HFFc6 (cell line): Measurements from ENCODE around the gene KDM2B. TPM values are rescaled to one million over a fixed set of nuclear protein-coding genes. Genes with fewer than 3 reads are reported as not detected.

Source experiments
- DNase-seq: peaks from one replicate; pipeline ENCODE4 v3.0.0-alpha.2; 2018
- H3K27ac Mint-ChIP-seq: 2 replicates; pipeline ENCODE4 v1.8.0; 2020; ENCODE audit warnings: mild to moderate bottlenecking, mixed read lengths
- H3K27me3 Mint-ChIP-seq: 2 replicates; pipeline ENCODE4 v1.8.0; 2021; ENCODE audit warnings: mild to moderate bottlenecking, moderate library complexity, mixed read lengths; ENCODE audit not compliant: insufficient read depth
- H3K36me3 Mint-ChIP-seq: 2 replicates; pipeline ENCODE4 v1.8.0; 2021; ENCODE audit warnings: low read depth, mixed read lengths
- H3K4me1 Mint-ChIP-seq: 2 replicates; pipeline ENCODE4 v1.8.0; 2020; ENCODE audit warnings: low read depth, mixed read lengths
- H3K4me3 Mint-ChIP-seq: 2 replicates; pipeline ENCODE4 v1.8.0; 2020; ENCODE audit warnings: mild to moderate bottlenecking, moderate library complexity, mixed read lengths
- H3K9me3 Mint-ChIP-seq: 2 replicates; pipeline ENCODE4 v1.8.0; 2020; ENCODE audit warnings: mild to moderate bottlenecking, mixed read lengths
- total RNA-seq, 6 experiments: library from RNA; stranded (reverse); fragmentation: NEBNext Ultra II Directional; extraction: Animal tissue kit (Norgen Biotek cat#: 25700); gene quantifications; 2 replicates in 1 of 6; 3 replicates in 5 of 6; pipeline ENCODE4 v1.2.3, GENCODE V29; 2021
- TF ChIP-seq, protein P1 (sequence below): fragments of 200-600 bp; sonication (generic); IDR thresholded peaks from 2 replicates; pipeline ENCODE4 v1.5.0; 2021; ENCODE audit warnings: antibody characterized with exemption, mild to moderate bottlenecking

KDM2B gene
- total RNA-seq, 6 experiments from 2014 or later, result 15.4 to 24.0 (median 21.5) TPM

DNA sequence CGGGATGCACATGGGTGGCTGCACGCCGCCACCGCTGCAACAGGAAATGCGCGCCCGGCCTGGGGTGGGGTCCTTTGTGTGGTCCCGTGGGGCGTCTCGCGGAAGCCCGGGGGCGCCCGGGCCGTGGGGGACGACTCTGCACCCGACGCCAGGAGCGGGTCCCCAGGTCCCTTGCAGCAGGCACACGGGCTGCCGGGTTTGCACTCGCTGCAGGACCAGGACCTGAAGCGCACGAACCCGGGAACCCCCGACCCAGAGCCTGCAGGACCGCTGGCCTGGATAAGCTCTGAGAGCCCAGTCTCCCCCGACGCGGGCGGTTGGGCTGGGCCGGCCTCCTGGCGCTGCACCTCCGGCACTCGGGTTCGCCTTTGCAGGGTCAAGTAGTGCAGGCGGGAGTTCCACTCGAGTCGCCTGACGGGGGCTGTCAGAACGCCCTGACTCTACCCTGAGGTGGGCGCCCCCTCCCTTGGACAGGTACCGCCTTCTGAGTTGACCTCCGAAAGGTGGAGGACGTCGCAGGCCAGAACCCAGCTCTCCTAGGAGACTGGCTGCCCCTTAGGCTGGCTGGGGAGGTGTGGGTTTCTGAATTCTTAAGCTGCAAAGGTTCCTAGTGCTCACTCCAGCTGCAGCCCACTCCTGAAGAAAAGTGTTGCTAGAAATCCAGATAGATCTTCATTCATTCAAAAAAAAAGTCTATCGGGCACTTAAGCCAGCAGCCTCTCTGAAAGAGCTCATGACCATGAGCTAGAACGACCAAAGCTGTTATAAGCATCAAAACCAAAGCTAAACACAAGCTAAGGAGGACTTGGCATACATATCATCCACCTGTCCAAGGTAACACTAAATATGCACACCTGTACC lies 113.0 kb downstream of the KDM2B start:
- Mint-ChIP-seq H3K36me3 (no peaks in the 10 kb centered on the region), H3K27me3 (peaks cover 1% of the 10 kb centered on the region), H3K4me1 (peaks cover 21% of the 10 kb centered on the region), H3K27ac (no peak overlapping the region), H3K4me3 (peak overlapping the region; percentile 32; the same call in 1 of the 2 replicates), H3K9me3 (no peaks in the 10 kb centered on the region)
- no peak for DNase-seq
- TF ChIP-seq, protein P1, sequence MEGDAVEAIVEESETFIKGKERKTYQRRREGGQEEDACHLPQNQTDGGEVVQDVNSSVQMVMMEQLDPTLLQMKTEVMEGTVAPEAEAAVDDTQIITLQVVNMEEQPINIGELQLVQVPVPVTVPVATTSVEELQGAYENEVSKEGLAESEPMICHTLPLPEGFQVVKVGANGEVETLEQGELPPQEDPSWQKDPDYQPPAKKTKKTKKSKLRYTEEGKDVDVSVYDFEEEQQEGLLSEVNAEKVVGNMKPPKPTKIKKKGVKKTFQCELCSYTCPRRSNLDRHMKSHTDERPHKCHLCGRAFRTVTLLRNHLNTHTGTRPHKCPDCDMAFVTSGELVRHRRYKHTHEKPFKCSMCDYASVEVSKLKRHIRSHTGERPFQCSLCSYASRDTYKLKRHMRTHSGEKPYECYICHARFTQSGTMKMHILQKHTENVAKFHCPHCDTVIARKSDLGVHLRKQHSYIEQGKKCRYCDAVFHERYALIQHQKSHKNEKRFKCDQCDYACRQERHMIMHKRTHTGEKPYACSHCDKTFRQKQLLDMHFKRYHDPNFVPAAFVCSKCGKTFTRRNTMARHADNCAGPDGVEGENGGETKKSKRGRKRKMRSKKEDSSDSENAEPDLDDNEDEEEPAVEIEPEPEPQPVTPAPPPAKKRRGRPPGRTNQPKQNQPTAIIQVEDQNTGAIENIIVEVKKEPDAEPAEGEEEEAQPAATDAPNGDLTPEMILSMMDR, result no peak

DNA sequence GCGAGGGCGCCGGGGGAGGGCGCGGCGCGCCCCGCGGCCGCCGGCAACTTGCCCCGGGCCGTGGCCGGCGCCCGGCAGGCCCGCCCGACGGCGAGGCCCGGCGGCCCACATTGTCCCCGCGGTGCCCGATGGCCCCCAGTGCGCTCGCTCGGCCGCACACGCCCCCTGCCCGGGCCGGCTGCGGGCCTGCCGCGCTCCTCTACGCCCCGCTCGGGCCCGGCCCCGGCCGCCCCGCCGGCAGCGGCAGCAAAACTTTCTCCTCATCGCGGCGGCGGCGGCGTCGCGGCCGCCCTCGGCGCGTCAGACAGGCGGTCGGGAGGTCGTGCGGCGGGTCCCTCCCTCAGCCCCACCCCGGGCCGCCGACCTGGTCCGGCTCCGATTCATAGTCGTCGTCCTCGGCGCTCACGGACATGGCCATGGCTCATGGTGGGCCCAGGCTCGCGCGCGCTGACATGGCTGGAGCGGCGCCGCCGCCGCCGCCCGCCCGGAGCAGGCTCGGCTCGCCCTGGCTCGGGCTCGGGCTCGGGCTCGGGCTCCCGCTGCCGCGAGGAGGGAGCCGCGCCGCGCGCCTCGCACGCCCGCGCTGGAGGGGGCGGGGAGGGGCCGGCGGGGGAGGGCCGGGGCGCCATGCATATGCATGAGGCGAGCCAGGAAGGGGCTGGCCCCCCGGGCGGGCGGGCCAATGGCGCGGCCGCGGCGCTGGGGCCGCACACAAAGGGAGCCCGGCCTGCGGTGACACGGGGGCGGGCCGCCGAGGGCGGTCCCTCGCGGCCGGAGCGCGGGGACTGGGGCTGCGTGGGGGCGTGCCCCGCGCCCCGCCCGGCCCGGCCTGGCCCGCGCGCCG lies 113.8 kb downstream of the KDM2B start:
- no peak overlapping the region for H3K27ac Mint-ChIP-seq
- DNase-seq, result peak; percentile 78
- TF ChIP-seq, protein P1, result no peak
- H3K36me3 Mint-ChIP-seq, result no peaks in the 10 kb centered on the region
- H3K27me3 Mint-ChIP-seq, result peaks cover 1% of the 10 kb centered on the region
- no peak overlapping the region for H3K4me3 Mint-ChIP-seq
- H3K9me3 Mint-ChIP-seq, result no peaks in the 10 kb centered on the region
- peaks cover 21% of the 10 kb centered on the region for H3K4me1 Mint-ChIP-seq

DNA sequence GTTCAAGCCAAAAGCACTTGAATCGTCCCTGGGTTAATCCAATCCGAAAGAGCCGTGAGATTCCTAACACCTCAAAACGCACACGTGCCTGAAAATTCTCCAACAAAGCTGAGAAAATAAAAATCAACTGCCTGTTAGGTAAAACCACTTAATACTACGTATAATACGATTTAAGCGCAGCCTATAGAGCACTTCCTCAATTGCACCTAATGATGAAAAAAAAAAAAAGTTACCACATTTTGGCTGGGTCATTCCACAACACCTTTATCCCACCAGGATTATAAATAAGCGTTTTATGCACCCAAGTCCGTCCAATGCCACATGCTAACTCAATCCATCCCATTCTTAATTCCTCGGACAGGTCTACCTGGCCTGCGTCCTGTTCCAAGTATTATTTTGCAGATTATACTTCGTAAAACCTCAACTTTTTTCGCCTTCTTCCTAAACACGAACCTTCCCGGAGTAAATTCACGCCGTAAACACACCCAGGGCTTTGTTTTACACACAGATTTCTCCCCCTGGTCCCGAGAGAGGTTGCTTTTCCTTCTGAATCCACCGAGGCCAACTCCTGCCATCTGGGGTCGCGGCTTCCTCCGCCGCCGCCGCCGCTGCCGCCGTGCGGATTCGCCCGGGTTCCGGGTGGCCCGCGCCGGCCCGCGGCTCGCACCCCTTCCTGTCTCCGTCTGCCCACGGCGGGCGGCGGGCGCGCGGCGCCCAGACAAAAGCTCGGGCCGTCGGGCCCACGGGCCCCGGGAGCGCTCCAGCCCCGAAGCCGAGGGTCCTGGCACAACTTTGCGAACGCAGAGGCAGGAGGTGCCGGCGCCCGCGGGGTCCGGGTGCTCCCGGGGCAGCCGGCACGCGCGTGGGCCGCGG lies 114.7 kb downstream of the KDM2B start:
- TF ChIP-seq, protein P1, result no peak
- DNase-seq, result no peak
- H3K9me3 Mint-ChIP-seq, result no peaks in the 10 kb centered on the region
- H3K27me3 Mint-ChIP-seq, result peaks cover 1% of the 10 kb centered on the region
- peak overlapping the region; percentile 91 for H3K4me3 Mint-ChIP-seq
- H3K27ac Mint-ChIP-seq, result peak overlapping the region; percentile 81
- H3K4me1 Mint-ChIP-seq, result peaks cover 17% of the 10 kb centered on the region
- H3K36me3 Mint-ChIP-seq, result no peaks in the 10 kb centered on the region

DNA sequence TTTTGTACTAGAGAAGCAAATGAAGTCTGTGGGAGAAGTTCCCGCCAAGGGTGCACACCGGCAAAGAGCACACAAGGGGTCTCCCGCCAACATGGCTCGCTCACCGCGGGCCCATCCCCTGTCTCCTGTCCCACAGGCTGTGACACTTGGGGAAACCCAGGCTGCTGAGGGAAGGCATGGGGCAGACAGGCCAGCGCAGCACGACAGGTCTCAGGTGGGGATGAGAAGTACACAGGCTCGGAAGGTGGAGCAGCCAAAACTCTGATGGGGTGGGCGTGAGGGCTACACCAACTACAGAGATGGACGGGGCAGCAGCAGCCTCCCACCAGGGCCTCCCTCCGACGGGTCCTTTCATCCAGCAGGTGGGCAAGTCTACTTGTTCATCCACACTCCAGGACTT lies 116.5 kb downstream of the KDM2B start:
- H3K27ac Mint-ChIP-seq, result no peak overlapping the region
- no peak overlapping the region for H3K4me3 Mint-ChIP-seq
- TF ChIP-seq, protein P1, result no peak
- peaks cover 1% of the 10 kb centered on the region for H3K27me3 Mint-ChIP-seq
- DNase-seq, result no peak
- H3K4me1 Mint-ChIP-seq, result peaks cover 15% of the 10 kb centered on the region
- no peaks in the 10 kb centered on the region for H3K9me3 Mint-ChIP-seq
- no peaks in the 10 kb centered on the region for H3K36me3 Mint-ChIP-seq

DNA sequence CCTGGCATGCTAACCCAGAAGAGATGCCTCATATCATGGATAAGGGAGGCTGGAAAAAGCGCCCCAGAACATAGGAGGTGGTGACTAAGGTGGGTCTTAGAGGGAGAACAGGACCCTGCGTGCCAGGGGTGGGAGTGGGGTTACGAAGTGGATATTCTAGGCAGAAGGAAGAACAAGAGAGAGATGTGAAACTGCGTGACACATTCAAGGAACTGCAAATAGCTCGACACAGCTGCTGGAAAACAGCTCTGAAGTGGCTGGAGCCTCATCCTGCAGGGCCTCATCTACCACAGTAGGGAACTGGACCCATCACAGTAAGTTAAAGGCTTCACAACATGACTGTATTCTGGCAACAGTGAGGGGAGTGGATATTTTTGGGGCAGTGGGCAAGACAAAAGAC lies 119.8 kb downstream of the KDM2B start:
- Mint-ChIP-seq H3K36me3 (no peaks in the 10 kb centered on the region), H3K4me1 (peaks cover 21% of the 10 kb centered on the region)

More for the DNA sequence above, 119.8 kb downstream of the KDM2B start:
- TF ChIP-seq, protein P1, result no peak
- H3K27me3 Mint-ChIP-seq, result peaks cover 1% of the 10 kb centered on the region
- no peak overlapping the region for H3K27ac Mint-ChIP-seq
- DNase-seq, result no peak
- H3K9me3 Mint-ChIP-seq, result no peaks in the 10 kb centered on the region
- no peak overlapping the region for H3K4me3 Mint-ChIP-seq
